Lung (tissue), 12 donors: ENCODE data around the gene NTM. TPM values are rescaled to one million over a fixed set of nuclear protein-coding genes. Genes with fewer than 3 reads are reported as not detected.

ENCODE experiments used
- ATAC-seq: fragments of 200-7000 bp; cut with Tn5 transposase; one replicate; pipeline ENCODE4 v1.9.1; 2020; ENCODE audit warnings: moderate number of reproducible peaks; ENCODE audit not compliant: insufficient read depth, low FRiP score
- DNase-seq, 3 donors: peaks; one replicate each; pipeline ENCODE4 v3.0.0-alpha.2; 2013 to 2017
- H3K27ac ChIP-seq, 2 donors: one replicate each; pipeline ENCODE4 v1.5.1; 2013; ENCODE audit warnings: mild to moderate bottlenecking in 2 of 2, moderate library complexity in 2 of 2, control low read depth in 1 of 2, inconsistent platforms in 1 of 2, low read depth in 1 of 2, low read length in 1 of 2
- H3K27me3 ChIP-seq, 3 donors: one replicate each; pipeline ENCODE4 v1.5.1; 2013; ENCODE audit warnings: low read length in 2 of 3; ENCODE audit not compliant: control insufficient read depth in 3 of 3, insufficient read depth in 3 of 3
- H3K36me3 ChIP-seq, 4 donors: one replicate each; pipeline ENCODE4 v1.5.1; 2013; ENCODE audit warnings: low read length in 4 of 4, mild to moderate bottlenecking in 1 of 4, moderate library complexity in 1 of 4; ENCODE audit not compliant: control insufficient read depth in 4 of 4, insufficient read depth in 4 of 4
- H3K4me1 ChIP-seq, 5 donors: one replicate each; pipeline ENCODE4 v1.5.1; 2013; ENCODE audit warnings: low read length in 5 of 5, mild to moderate bottlenecking in 2 of 5, moderate library complexity in 1 of 5; ENCODE audit not compliant: control insufficient read depth in 5 of 5, insufficient read depth in 5 of 5
- H3K4me3 ChIP-seq: one replicate; pipeline ENCODE4 v1.5.1; 2013; ENCODE audit warnings: mild to moderate bottlenecking, control low read depth, moderate library complexity
- H3K9ac ChIP-seq, 2 donors: one replicate each; pipeline ENCODE4 v1.5.1; 2013; ENCODE audit warnings: low read length in 2 of 2, control low read depth in 1 of 2; ENCODE audit not compliant: insufficient read depth in 1 of 2
- H3K9me3 ChIP-seq, 4 donors: one replicate each; pipeline ENCODE4 v1.5.1; 2013; ENCODE audit warnings: low read length in 3 of 4, mild to moderate bottlenecking in 1 of 4, moderate library complexity in 1 of 4; ENCODE audit not compliant: control insufficient read depth in 4 of 4, insufficient read depth in 3 of 4
- CTCF ChIP-seq: IDR thresholded peaks from 2 replicates; pipeline ENCODE4 v1.5.1; 2012; ENCODE audit warnings: mild to moderate bottlenecking; ENCODE audit errors: control extremely low read depth, extremely low read depth
- WGBS, 2 donors: extraction: QIAGEN DNeasy Blood & Tissue Kit; methylation state at CpG; one replicate each; pipeline ENCODE4 v1.1.7; 2013; 5-methylcytosine and 5-hydroxymethylcytosine counted together
- polyA plus RNA-seq, 2 donors: library from polyadenylated mRNA; stranded (reverse); fragments of 200-250 nt; gene quantifications; one replicate each; pipeline ENCODE4 v1.2.1, GENCODE V29; 2013
- total RNA-seq, 2 donors: library from RNA; depleted of rRNA in 1 of 2; stranded (reverse); fragments of >200 nt in 1 of 2; gene quantifications; one replicate each; pipeline ENCODE4 v1.2.1, GENCODE V29; 2014 to 2021
- donor health status: control.
- donor health status: control.
- donor health status: Bipolar disorder and iron deficiency.
- donor health status: healthy.
- donor health status: DM: yes; HTN: yes; CAD: no.

The NTM gene
- total and polyA plus RNA-seq, 4 donors = 0.39 to 30.9 (median 7.2) TPM

DNA sequence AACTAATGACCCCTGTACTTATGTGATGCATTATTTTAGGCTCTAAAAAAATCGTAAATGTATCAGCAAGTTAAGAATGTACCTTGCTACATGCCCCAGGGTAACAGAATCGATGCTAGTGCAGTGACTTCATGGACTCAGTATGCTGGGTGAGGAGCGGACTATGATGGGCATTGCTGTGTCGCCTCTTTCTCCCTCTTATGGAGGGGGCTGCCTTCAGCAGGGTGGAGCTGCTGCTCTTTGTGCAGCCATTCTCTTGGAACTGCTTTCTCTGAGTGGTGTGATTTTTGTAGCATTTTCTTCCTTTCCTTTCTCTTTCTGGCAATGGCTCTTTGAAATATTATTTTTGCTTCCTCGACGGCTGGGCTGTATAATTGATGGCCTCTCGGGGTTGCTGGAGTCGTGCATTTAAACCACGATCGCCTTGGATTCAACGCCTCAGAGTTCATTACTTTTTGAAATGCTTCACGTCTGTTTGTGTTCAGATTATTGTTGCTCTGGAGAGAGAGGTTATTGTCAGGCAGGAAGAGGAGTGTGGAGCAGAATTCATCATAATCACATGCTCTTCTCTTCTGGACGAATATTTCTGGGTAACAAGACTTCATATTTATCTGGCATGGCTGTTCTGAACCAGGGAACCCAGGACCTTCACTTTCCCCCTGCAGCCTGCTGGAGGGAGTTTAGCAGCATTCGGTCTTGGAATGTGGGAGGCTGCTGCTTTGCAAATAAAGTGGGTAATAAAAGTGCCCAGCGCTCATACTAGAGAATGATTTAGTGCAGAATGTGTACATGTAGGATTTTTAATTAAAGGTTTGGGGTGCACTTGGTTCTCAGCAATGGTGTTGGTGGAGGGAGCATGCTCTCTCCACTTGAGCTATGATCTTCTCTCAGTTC is 804.2 kb downstream of the NTM start:
- Histone ChIP-seq H3K9ac (no peak overlapping the region), H3K9me3 (no peaks in the 10 kb centered on the region), H3K36me3 (no peaks in the 10 kb centered on the region), H3K4me3 (no peak overlapping the region), H3K27ac (no peak overlapping the region), H3K4me1 (no peaks in the 10 kb centered on the region), H3K27me3 (no peaks in the 10 kb centered on the region)
- ATAC-seq (no peak), DNase-seq (no peak)
- 74% methylated on average over 15 of the region's 15 CpGs for WGBS, 2 donors
- TF ChIP-seq CTCF = no peak

- Histone ChIP-seq H3K27me3 (no peaks in the 10 kb centered on the region), H3K4me1 (no peaks in the 10 kb centered on the region), H3K27ac (no peak overlapping the region), H3K9me3 (no peaks in the 10 kb centered on the region), H3K36me3 (no peaks in the 10 kb centered on the region), H3K4me3 (no peak overlapping the region), H3K9ac (no peak overlapping the region)
- ATAC-seq (no peak), DNase-seq (peak; percentile 32 to 90 (median 72))
- TF ChIP-seq CTCF = no peak
- 9 to 13% methylated on average over 1 of the region's 1 CpG for WGBS, 2 donors
Measured at GRCh38 chr11:132177106-132177505, 806.7 kb downstream of the NTM start.

- H3K4me1 ChIP-seq = no peaks in the 10 kb centered on the region
- DNase-seq = no peak
- no peaks in the 10 kb centered on the region for H3K36me3 ChIP-seq
- no peak overlapping the region for H3K9ac ChIP-seq
- H3K27ac ChIP-seq = no peak overlapping the region
- H3K4me3 ChIP-seq = no peak overlapping the region
- no peaks in the 10 kb centered on the region for H3K27me3 ChIP-seq
- WGBS, 2 donors = 60 to 64% methylated on average over 4 of the region's 4 CpGs
- no peak for TF ChIP-seq CTCF
- peaks cover 0 to 1% (median 0%) of the 10 kb centered on the region in 4 donors for H3K9me3 ChIP-seq
- no peak for ATAC-seq
Measured at GRCh38 chr11:132184079-132184478, 813.7 kb downstream of the NTM start.
